ENCODE measurements around the gene DCBLD1.
A peak's percentile ranks its signal among the peaks of the same experiment; 100 is the strongest.

The DCBLD1 gene

DNA sequence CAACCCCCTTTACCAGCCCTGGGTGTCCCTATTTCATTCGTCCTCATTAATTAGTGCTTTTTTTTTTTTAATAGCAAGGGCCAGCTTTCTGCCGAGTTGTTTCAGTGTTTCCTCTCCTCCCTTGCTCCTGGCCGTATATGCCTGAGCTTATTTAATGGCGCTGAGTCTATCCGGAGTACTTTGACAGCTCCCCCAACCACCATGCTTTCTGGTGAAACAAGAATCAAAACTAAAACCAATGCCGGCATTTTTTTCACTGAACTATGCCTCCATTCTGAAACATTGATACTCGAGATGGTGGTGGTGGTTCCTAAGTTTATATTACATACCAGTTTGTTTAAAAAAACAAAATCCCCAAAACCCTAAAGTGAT lies 1.2 kb downstream of the DCBLD1 start (continued):
- TF ChIP-seq, protein P1, sequence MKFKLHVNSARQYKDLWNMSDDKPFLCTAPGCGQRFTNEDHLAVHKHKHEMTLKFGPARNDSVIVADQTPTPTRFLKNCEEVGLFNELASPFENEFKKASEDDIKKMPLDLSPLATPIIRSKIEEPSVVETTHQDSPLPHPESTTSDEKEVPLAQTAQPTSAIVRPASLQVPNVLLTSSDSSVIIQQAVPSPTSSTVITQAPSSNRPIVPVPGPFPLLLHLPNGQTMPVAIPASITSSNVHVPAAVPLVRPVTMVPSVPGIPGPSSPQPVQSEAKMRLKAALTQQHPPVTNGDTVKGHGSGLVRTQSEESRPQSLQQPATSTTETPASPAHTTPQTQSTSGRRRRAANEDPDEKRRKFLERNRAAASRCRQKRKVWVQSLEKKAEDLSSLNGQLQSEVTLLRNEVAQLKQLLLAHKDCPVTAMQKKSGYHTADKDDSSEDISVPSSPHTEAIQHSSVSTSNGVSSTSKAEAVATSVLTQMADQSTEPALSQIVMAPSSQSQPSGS (tag by site-specific recombination; IDR thresholded peaks at IDR 0.05; ENCODE audit: low read depth), result no peak
- TF ChIP-seq, protein P2, sequence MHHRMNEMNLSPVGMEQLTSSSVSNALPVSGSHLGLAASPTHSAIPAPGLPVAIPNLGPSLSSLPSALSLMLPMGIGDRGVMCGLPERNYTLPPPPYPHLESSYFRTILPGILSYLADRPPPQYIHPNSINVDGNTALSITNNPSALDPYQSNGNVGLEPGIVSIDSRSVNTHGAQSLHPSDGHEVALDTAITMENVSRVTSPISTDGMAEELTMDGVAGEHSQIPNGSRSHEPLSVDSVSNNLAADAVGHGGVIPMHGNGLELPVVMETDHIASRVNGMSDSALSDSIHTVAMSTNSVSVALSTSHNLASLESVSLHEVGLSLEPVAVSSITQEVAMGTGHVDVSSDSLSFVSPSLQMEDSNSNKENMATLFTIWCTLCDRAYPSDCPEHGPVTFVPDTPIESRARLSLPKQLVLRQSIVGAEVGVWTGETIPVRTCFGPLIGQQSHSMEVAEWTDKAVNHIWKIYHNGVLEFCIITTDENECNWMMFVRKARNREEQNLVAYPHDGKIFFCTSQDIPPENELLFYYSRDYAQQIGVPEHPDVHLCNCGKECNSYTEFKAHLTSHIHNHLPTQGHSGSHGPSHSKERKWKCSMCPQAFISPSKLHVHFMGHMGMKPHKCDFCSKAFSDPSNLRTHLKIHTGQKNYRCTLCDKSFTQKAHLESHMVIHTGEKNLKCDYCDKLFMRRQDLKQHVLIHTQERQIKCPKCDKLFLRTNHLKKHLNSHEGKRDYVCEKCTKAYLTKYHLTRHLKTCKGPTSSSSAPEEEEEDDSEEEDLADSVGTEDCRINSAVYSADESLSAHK (tag by site-specific recombination; IDR thresholded peaks at IDR 0.05), result no peak
- TF ChIP-seq KLF9 (tag by site-specific recombination; IDR thresholded peaks at IDR 0.05; ENCODE audit: low read depth), result no peak
- TF ChIP-seq GLIS2 (tag by site-specific recombination; IDR thresholded peaks at IDR 0.05), result no peak
- TF ChIP-seq SCRT1 (tag by site-specific recombination; IDR thresholded peaks at IDR 0.05; ENCODE audit: borderline replicate concordance), result no peak
- TF ChIP-seq MZF1 (tag by site-specific recombination; IDR thresholded peaks at IDR 0.05; ENCODE audit: borderline replicate concordance), result peak; percentile 15; the same call in 1 of the 2 replicates
- no peak for TF ChIP-seq SALL2 (tag by site-specific recombination; IDR thresholded peaks at IDR 0.05; ENCODE audit: borderline replicate concordance)
- no peak for TF ChIP-seq ZNF16 (tag by site-specific recombination; IDR thresholded peaks at IDR 0.05; ENCODE audit: low read depth)
- TF ChIP-seq, protein P3, sequence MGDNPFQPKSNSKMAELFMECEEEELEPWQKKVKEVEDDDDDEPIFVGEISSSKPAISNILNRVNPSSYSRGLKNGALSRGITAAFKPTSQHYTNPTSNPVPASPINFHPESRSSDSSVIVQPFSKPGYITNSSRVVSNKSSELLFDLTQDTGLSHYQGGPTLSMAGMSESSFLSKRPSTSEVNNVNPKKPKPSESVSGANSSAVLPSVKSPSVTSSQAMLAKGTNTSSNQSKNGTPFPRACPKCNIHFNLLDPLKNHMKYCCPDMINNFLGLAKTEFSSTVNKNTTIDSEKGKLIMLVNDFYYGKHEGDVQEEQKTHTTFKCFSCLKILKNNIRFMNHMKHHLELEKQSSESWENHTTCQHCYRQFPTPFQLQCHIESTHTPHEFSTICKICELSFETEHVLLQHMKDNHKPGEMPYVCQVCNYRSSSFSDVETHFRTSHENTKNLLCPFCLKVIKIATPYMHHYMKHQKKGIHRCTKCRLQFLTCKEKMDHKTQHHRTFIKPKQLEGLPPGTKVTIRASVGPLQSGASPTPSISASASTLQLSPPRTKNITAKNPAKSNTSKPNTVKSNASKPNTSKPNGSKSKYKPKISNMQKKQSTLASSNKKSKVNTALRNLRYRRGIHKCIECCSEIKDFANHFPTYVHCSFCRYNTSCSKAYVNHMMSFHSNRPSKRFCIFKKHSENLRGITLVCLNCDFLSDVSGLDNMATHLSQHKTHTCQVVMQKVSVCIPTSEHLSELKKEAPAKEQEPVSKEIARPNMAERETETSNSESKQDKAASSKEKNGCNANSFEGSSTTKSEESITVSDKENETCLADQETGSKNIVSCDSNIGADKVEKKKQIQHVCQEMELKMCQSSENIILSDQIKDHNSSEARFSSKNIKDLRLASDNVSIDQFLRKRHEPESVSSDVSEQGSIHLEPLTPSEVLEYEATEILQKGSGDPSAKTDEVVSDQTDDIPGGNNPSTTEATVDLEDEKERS (tag by site-specific recombination; IDR thresholded peaks at IDR 0.05), result no peak
- TF ChIP-seq ZNF677 (tag by site-specific recombination; IDR thresholded peaks at IDR 0.05), result no peak
- TF ChIP-seq ZNF274 (IDR thresholded peaks at IDR 0.05; ENCODE audit: low read length), result no peak
- TF ChIP-seq ZNF274 (tag by site-specific recombination; IDR thresholded peaks at IDR 0.05; ENCODE audit: borderline replicate concordance), result no peak
- TF ChIP-seq ZNF660 (tag by site-specific recombination; IDR thresholded peaks at IDR 0.05), result 0 out of 2 replicates have a peak, but pooled peaks have one; percentile 6
- no peak for TF ChIP-seq ZNF423 (tag by site-specific recombination; IDR thresholded peaks at IDR 0.05)
- TF ChIP-seq ZNF596 (tag by site-specific recombination; IDR thresholded peaks at IDR 0.05), result no peak
- no peak for TF ChIP-seq ZNF23 (tag by site-specific recombination; IDR thresholded peaks at IDR 0.05; ENCODE audit: borderline replicate concordance)
- TF ChIP-seq, protein P4, sequence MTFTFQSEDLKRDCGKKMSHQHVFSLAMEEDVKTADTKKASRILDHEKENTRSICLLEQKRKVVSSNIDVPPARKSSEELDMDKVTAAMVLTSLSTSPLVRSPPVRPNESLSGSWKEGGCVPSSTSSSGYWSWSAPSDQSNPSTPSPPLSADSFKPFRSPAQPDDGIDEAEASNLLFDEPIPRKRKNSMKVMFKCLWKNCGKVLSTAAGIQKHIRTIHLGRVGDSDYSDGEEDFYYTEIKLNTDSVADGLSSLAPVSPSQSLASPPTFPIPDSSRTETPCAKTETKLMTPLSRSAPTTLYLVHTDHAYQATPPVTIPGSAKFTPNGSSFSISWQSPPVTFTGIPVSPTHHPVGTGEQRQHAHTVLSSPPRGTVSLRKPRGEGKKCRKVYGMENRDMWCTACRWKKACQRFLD (tag by site-specific recombination; IDR thresholded peaks at IDR 0.05), result no peak
- TF ChIP-seq, protein P5, sequence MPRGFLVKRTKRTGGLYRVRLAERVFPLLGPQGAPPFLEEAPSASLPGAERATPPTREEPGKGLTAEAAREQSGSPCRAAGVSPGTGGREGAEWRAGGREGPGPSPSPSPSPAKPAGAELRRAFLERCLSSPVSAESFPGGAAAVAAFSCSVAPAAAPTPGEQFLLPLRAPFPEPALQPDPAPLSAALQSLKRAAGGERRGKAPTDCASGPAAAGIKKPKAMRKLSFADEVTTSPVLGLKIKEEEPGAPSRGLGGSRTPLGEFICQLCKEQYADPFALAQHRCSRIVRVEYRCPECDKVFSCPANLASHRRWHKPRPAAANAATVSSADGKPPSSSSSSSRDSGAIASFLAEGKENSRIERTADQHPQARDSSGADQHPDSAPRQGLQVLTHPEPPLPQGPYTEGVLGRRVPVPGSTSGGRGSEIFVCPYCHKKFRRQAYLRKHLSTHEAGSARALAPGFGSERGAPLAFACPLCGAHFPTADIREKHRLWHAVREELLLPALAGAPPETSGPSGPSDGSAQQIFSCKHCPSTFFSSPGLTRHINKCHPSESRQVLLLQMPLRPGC (tag by site-specific recombination; IDR thresholded peaks at IDR 0.05), result no peak
- TF ChIP-seq, protein P6, sequence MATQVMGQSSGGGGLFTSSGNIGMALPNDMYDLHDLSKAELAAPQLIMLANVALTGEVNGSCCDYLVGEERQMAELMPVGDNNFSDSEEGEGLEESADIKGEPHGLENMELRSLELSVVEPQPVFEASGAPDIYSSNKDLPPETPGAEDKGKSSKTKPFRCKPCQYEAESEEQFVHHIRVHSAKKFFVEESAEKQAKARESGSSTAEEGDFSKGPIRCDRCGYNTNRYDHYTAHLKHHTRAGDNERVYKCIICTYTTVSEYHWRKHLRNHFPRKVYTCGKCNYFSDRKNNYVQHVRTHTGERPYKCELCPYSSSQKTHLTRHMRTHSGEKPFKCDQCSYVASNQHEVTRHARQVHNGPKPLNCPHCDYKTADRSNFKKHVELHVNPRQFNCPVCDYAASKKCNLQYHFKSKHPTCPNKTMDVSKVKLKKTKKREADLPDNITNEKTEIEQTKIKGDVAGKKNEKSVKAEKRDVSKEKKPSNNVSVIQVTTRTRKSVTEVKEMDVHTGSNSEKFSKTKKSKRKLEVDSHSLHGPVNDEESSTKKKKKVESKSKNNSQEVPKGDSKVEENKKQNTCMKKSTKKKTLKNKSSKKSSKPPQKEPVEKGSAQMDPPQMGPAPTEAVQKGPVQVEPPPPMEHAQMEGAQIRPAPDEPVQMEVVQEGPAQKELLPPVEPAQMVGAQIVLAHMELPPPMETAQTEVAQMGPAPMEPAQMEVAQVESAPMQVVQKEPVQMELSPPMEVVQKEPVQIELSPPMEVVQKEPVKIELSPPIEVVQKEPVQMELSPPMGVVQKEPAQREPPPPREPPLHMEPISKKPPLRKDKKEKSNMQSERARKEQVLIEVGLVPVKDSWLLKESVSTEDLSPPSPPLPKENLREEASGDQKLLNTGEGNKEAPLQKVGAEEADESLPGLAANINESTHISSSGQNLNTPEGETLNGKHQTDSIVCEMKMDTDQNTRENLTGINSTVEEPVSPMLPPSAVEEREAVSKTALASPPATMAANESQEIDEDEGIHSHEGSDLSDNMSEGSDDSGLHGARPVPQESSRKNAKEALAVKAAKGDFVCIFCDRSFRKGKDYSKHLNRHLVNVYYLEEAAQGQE (tag by site-specific recombination; IDR thresholded peaks at IDR 0.05), result peak; percentile 7; the same call in 1 of the 2 replicates
